ENCODE data around the gene SH3RF3. TPM values are rescaled to one million over a fixed set of nuclear protein-coding genes. Genes with fewer than 3 reads are reported as not detected.

The SH3RF3 gene
- total RNA-seq = 1 to 10 TPM; 2.4 to 5.5 (median 2.9) TPM

GRCh38 chr2:109128616-109129355 lies at the start of gene SH3RF3:
SH3RF3 (plus strand) TSS chr2:109129205.
- intact Hi-C loops (cut with DNase I) = loop anchor here (5.0 kb wide), 1 partner anchor 384 kb away; no protein-coding TSS in a partner anchor
- no peak for TF ChIP-seq CTCF (IDR thresholded peaks at IDR 0.05)
- no peak for TF ChIP-seq POLR2A (IDR thresholded peaks at IDR 0.05)
- Histone ChIP-seq H3K4me1 (peaks cover 15 to 65% (median 16%) of the 10 kb centered on the region in 3 donors), H3K36me3 (no peaks in the 10 kb centered on the region), H3K27me3 (peaks cover 0 to 31% (median 0%) of the 10 kb centered on the region in 4 donors), H3K4me3 (peak within 1 kb of the TSS; percentile 61 to 84 (median 71)), H3K9me3 (no peaks in the 10 kb centered on the region), H3K27ac (peak within 1 kb of the TSS; percentile 72 to 89 (median 74))
- WGBS, 2 donors = 0% methylated on average over 12 to 13 of the region's 85 CpGs
- no peak for DNase-seq

- WGBS, 2 donors = 66 to 81% methylated on average over 6 of the region's 6 CpGs
- Histone ChIP-seq H3K4me1 (no peaks in the 10 kb centered on the region), H3K9me3 (no peaks in the 10 kb centered on the region), H3K27me3 (no peaks in the 10 kb centered on the region), H3K4me3 (no peak overlapping the region), H3K36me3 (no peaks in the 10 kb centered on the region), H3K27ac (no peak overlapping the region)
- intact Hi-C loops (cut with DNase I) = no loop called here
- TF ChIP-seq CTCF (IDR thresholded peaks at IDR 0.05) (no peak), POLR2A (IDR thresholded peaks at IDR 0.05) (no peak)
- no peak for DNase-seq
These were observed 49.4 kb upstream of the SH3RF3 start for GRCh38 chr2:109079590-109079989.

- 73 to 82% methylated on average over 6 of the region's 6 CpGs for WGBS, 2 donors
- TF ChIP-seq POLR2A (IDR thresholded peaks at IDR 0.05) (no peak), CTCF (IDR thresholded peaks at IDR 0.05) (no peak)
- no peak overlapping the region for H3K27ac ChIP-seq
- H3K9me3 ChIP-seq = no peaks in the 10 kb centered on the region
- H3K36me3 ChIP-seq = no peaks in the 10 kb centered on the region
- H3K4me3 ChIP-seq = no peak overlapping the region
- no peaks in the 10 kb centered on the region for H3K4me1 ChIP-seq
- no peak for DNase-seq
- H3K27me3 ChIP-seq = no peaks in the 10 kb centered on the region
- intact Hi-C loops (cut with DNase I) = no loop called here
These were observed 48.9 kb upstream of the SH3RF3 start for GRCh38 chr2:109080109-109080508.

- 66 to 71% methylated on average over 3 of the region's 3 CpGs for WGBS, 2 donors
- Histone ChIP-seq H3K9me3 (no peaks in the 10 kb centered on the region), H3K36me3 (no peaks in the 10 kb centered on the region), H3K27me3 (no peaks in the 10 kb centered on the region), H3K4me3 (no peak overlapping the region), H3K4me1 (no peaks in the 10 kb centered on the region), H3K27ac (no peak overlapping the region)
- no peak for TF ChIP-seq POLR2A (IDR thresholded peaks at IDR 0.05)
- no peak for TF ChIP-seq CTCF (IDR thresholded peaks at IDR 0.05)
- no peak for DNase-seq
- intact Hi-C loops (cut with DNase I) = no loop called here
These were observed 48.2 kb upstream of the SH3RF3 start for GRCh38 chr2:109080757-109081156.

- no peaks in the 10 kb centered on the region for H3K27me3 ChIP-seq
- no peaks in the 10 kb centered on the region for H3K4me1 ChIP-seq
- intact Hi-C loops (cut with DNase I) = no loop called here
- no peak overlapping the region for H3K4me3 ChIP-seq
- H3K27ac ChIP-seq = no peak overlapping the region
- TF ChIP-seq CTCF (IDR thresholded peaks at IDR 0.05) (no peak), POLR2A (IDR thresholded peaks at IDR 0.05) (no peak)
- DNase-seq = no peak
- no peaks in the 10 kb centered on the region for H3K36me3 ChIP-seq
- 77 to 88% methylated on average over 4 to 6 of the region's 8 CpGs for WGBS, 2 donors
- no peaks in the 10 kb centered on the region for H3K9me3 ChIP-seq
These were observed 47.6 kb upstream of the SH3RF3 start for GRCh38 chr2:109081374-109081773.
